GM12878 (cell line): ENCODE results near the gene AKT1S1. TPM values are rescaled to one million over a fixed set of nuclear protein-coding genes. Genes with fewer than 3 reads are reported as not detected.

Source experiments
- FOXM1 ChIP-seq: IDR thresholded peaks from 2 replicates; pipeline ENCODE4 v1.6.1; 2012; ENCODE audit warnings: low read depth, mild to moderate bottlenecking, inconsistent platforms, low read length, moderate library complexity
- IKZF1 ChIP-seq: fragments of 450-650 bp; conservative IDR thresholded peaks from 2 replicates; pipeline ENCODE4 v1.6.1; 2017; ENCODE audit warnings: antibody characterized with exemption, mild to moderate bottlenecking
- MYB ChIP-seq: fragments of 150-350 bp; IDR thresholded peaks from 2 replicates; pipeline ENCODE4 v1.6.1; 2014; ENCODE audit warnings: mild to moderate bottlenecking, low read depth, low read length, borderline replicate concordance
- RFX5 ChIP-seq: IDR thresholded peaks from 2 replicates; pipeline ENCODE4 v1.6.1; 2011; ENCODE audit warnings: low read depth, low read length, improper control_type of control experiment
- USF1 ChIP-seq: IDR thresholded peaks from 2 replicates; pipeline ENCODE4 v1.6.1; 2011; ENCODE audit warnings: borderline replicate concordance, low read depth, mild to moderate bottlenecking, moderate library complexity, mixed read lengths, low read length; ENCODE audit not compliant: insufficient read depth; ENCODE audit errors: extremely low read length
- ZBTB40 ChIP-seq: fragments of 450-650 bp; IDR thresholded peaks from 2 replicates; pipeline ENCODE4 v1.6.1; 2016; ENCODE audit warnings: mild to moderate bottlenecking, moderate library complexity, borderline replicate concordance
- polyA plus RNA-seq, 11 experiments: library from polyadenylated mRNA; depleted of rRNA in 4 of 11; unstranded in 6 of 11; stranded (reverse) in 5 of 11; fragments of >200 nt; fragmentation: Nextera tagmentation in 4 of 11; fragmentation: Illumina TruSeq in 1 of 11; extraction: Ambion mirVana in 4 of 11; extraction: Trizol in 1 of 11; gene quantifications; 1 replicate in 1 of 11; 2 replicates in 10 of 11; pipeline versions ENCODE4 v1.2.1 to v1.2.3, GENCODE V29; 2011 to 2016; ENCODE audit warnings: inconsistent platforms in 2 of 11, missing spikeins in 2 of 11, low read depth in 1 of 11
- total RNA-seq, 4 experiments: library from RNA; depleted of rRNA in 3 of 4; stranded (reverse); fragments of >200 nt in 3 of 4; fragmentation: Illumina TruSeq in 1 of 4; extraction: Trizol in 1 of 4; gene quantifications; 2 replicates each; pipeline versions ENCODE4 v1.2.1 to v1.2.3, GENCODE V29; 2013 to 2021

Gene AKT1S1
- total and polyA plus RNA-seq, 10 of the 15 experiments (the other 5 are each of a cell fraction or from before 2014, with no cell fraction given) = 0.43 to 23.0 (median 12.3) TPM

- TF ChIP-seq USF1 = no peak
- TF ChIP-seq MYB = no peak
- TF ChIP-seq ZBTB40 = no peak
- TF ChIP-seq FOXM1 = no peak
- TF ChIP-seq RFX5 = no peak
- TF ChIP-seq IKZF1 = no peak
- TF ChIP-seq, all 136 proteins: peak for 0
Observed at GRCh38 chr19:49873129-49873521, 4.0 kb downstream of the AKT1S1 start (continued).
